HFFc6 (cell line): ENCODE results near the gene CLEC4C. TPM values are rescaled to one million over a fixed set of nuclear protein-coding genes. Genes with fewer than 3 reads are reported as not detected.
"Not testable (repeated sequence)": the region's sequence is repeated elsewhere in the genome, so short reads cannot be mapped to it uniquely, and the experiment has no call there.

Experiments
- DNase-seq: peaks from one replicate; pipeline ENCODE4 v3.0.0-alpha.2; 2018
- H3K27ac Mint-ChIP-seq: 2 replicates; pipeline ENCODE4 v1.8.0; 2020; ENCODE audit warnings: mild to moderate bottlenecking, mixed read lengths
- H3K27me3 Mint-ChIP-seq: 2 replicates; pipeline ENCODE4 v1.8.0; 2021; ENCODE audit warnings: mild to moderate bottlenecking, moderate library complexity, mixed read lengths; ENCODE audit not compliant: insufficient read depth
- H3K36me3 Mint-ChIP-seq: 2 replicates; pipeline ENCODE4 v1.8.0; 2021; ENCODE audit warnings: low read depth, mixed read lengths
- H3K4me1 Mint-ChIP-seq: 2 replicates; pipeline ENCODE4 v1.8.0; 2020; ENCODE audit warnings: low read depth, mixed read lengths
- H3K4me3 Mint-ChIP-seq: 2 replicates; pipeline ENCODE4 v1.8.0; 2020; ENCODE audit warnings: mild to moderate bottlenecking, moderate library complexity, mixed read lengths
- H3K9me3 Mint-ChIP-seq: 2 replicates; pipeline ENCODE4 v1.8.0; 2020; ENCODE audit warnings: mild to moderate bottlenecking, mixed read lengths
- CTCF ChIP-seq: fragments of 200-600 bp; sonication (generic); IDR thresholded peaks from 2 replicates; pipeline ENCODE4 v1.5.0; 2021; ENCODE audit warnings: antibody characterized with exemption, mild to moderate bottlenecking
- total RNA-seq, 6 experiments: library from RNA; stranded (reverse); fragmentation: NEBNext Ultra II Directional; extraction: Animal tissue kit (Norgen Biotek cat#: 25700); gene quantifications; 2 replicates in 1 of 6; 3 replicates in 5 of 6; pipeline ENCODE4 v1.2.3, GENCODE V29; 2021

The CLEC4C gene
- total RNA-seq, 6 experiments from 2014 or later: not detected

- no peak for TF ChIP-seq CTCF
- H3K27ac Mint-ChIP-seq: no peak overlapping the region
- no peaks in the 10 kb centered on the region for H3K4me1 Mint-ChIP-seq
- peaks cover 8% of the 10 kb centered on the region; the same call in 1 of the 2 replicates for H3K9me3 Mint-ChIP-seq
- no peak overlapping the region for H3K4me3 Mint-ChIP-seq
- no peak for DNase-seq
- H3K36me3 Mint-ChIP-seq: no peaks in the 10 kb centered on the region
- peaks cover 2% of the 10 kb centered on the region for H3K27me3 Mint-ChIP-seq
These were observed 4.2 kb upstream of the CLEC4C start for GRCh38 chr12:7751394-7751793.

- H3K27me3 Mint-ChIP-seq: peaks cover 2% of the 10 kb centered on the region
- no peak overlapping the region for H3K4me3 Mint-ChIP-seq
- DNase-seq: no peak
- H3K27ac Mint-ChIP-seq: no peak overlapping the region
- H3K36me3 Mint-ChIP-seq: no peaks in the 10 kb centered on the region
- H3K4me1 Mint-ChIP-seq: no peaks in the 10 kb centered on the region
- peaks cover 8% of the 10 kb centered on the region; the same call in 1 of the 2 replicates for H3K9me3 Mint-ChIP-seq
- TF ChIP-seq CTCF: no peak
These were observed 3.2 kb upstream of the CLEC4C start for GRCh38 chr12:7750350-7750749.

- no peak for TF ChIP-seq CTCF
- Mint-ChIP-seq H3K27ac (no peak overlapping the region), H3K4me3 (no peak overlapping the region), H3K36me3 (no peaks in the 10 kb centered on the region), H3K9me3 (peaks cover 12% of the 10 kb centered on the region; the same call in 1 of the 2 replicates), H3K27me3 (peaks cover 2% of the 10 kb centered on the region), H3K4me1 (no peaks in the 10 kb centered on the region)
- DNase-seq: no peak
These were observed 2.3 kb upstream of the CLEC4C start for GRCh38 chr12:7749442-7749841.

- no peaks in the 10 kb centered on the region for H3K36me3 Mint-ChIP-seq
- DNase-seq: no peak
- no peak for TF ChIP-seq CTCF
- no peak overlapping the region for H3K4me3 Mint-ChIP-seq
- no peaks in the 10 kb centered on the region for H3K4me1 Mint-ChIP-seq
- peaks cover 12% of the 10 kb centered on the region; the same call in 1 of the 2 replicates for H3K9me3 Mint-ChIP-seq
- H3K27ac Mint-ChIP-seq: no peak overlapping the region
- H3K27me3 Mint-ChIP-seq: peaks cover 2% of the 10 kb centered on the region
These were observed 1.7 kb upstream of the CLEC4C start for GRCh38 chr12:7748852-7749251.

GRCh38 chr12:7732993-7733392, 14.2 kb downstream of the CLEC4C start:
- peaks cover 7% of the 10 kb centered on the region for H3K4me1 Mint-ChIP-seq
- peaks cover 3% of the 10 kb centered on the region; the same call in 1 of the 2 replicates for H3K27me3 Mint-ChIP-seq
- no peak overlapping the region for H3K4me3 Mint-ChIP-seq
- H3K9me3 Mint-ChIP-seq: no peaks in the 10 kb centered on the region
- H3K36me3 Mint-ChIP-seq: no peaks in the 10 kb centered on the region
- H3K27ac Mint-ChIP-seq: no peak overlapping the region
- no peak for DNase-seq
- no peak for TF ChIP-seq CTCF

- H3K27me3 Mint-ChIP-seq: peaks cover 6% of the 10 kb centered on the region
- no peak for DNase-seq
- no peak overlapping the region for H3K27ac Mint-ChIP-seq
- peaks cover 7% of the 10 kb centered on the region for H3K4me1 Mint-ChIP-seq
- no peaks in the 10 kb centered on the region for H3K36me3 Mint-ChIP-seq
- no peak overlapping the region for H3K4me3 Mint-ChIP-seq
- TF ChIP-seq CTCF: no peak
- H3K9me3 Mint-ChIP-seq: no peaks in the 10 kb centered on the region
These were observed 15.7 kb downstream of the CLEC4C start for GRCh38 chr12:7731486-7731885.

- not testable (repeated sequence) for H3K36me3 Mint-ChIP-seq, DNase-seq, H3K27ac Mint-ChIP-seq, H3K4me1 Mint-ChIP-seq, H3K4me3 Mint-ChIP-seq, H3K27me3 Mint-ChIP-seq, H3K9me3 Mint-ChIP-seq
These were observed 16.2 kb downstream of the CLEC4C start for GRCh38 chr12:7730984-7731383.
